SH-SY5Y (cell line): Measurements from ENCODE around the gene PGAP3.

Experiments used
- GATA2 ChIP-seq: IDR thresholded peaks from 2 replicates; pipeline ENCODE4 v1.6.1; 2011; ENCODE audit warnings: mild to moderate bottlenecking, low read depth, low read length
- GATA3 ChIP-seq: IDR thresholded peaks from 2 replicates; pipeline ENCODE4 v1.6.1; 2011; ENCODE audit warnings: low read depth, mild to moderate bottlenecking, low read length, moderate library complexity

- no peak for TF ChIP-seq GATA2
- no peak for TF ChIP-seq GATA3
These were observed 45.4 kb downstream of the PGAP3 start for GRCh38 chr17:39642291-39643074.
